Right atrium auricular region (tissue), 2 donors: ENCODE measurements around the gene MALT1. TPM values are rescaled to one million over a fixed set of nuclear protein-coding genes. Genes with fewer than 3 reads are reported as not detected.
A peak's percentile ranks its signal among the peaks of the same experiment; 100 is the strongest.

Experiments used
- DNase-seq: peaks from one replicate; pipeline ENCODE4 v3.0.0-alpha.2; 2019; ENCODE audit warnings: low spot score
- H3K27ac ChIP-seq, 2 donors: fragments of 200-600 bp; sonication (generic); 1 replicate in 1 of 2; 2 replicates in 1 of 2; pipeline ENCODE4 v1.5.1; 2016 to 2019
- H3K27me3 ChIP-seq, 2 donors: fragments of 200-600 bp; sonication (generic); one replicate each; pipeline versions ENCODE4 v1.5.1 to v1.6.0; 2017 to 2019
- H3K36me3 ChIP-seq: fragments of 200-600 bp; sonication (generic); one replicate; pipeline ENCODE4 v1.5.1; 2016
- H3K4me1 ChIP-seq, 2 donors: fragments of 200-600 bp; sonication (generic); one replicate each; pipeline versions ENCODE4 v1.5.1 to v1.6.0; 2017 to 2019
- H3K4me3 ChIP-seq, 2 donors: fragments of 200-600 bp; sonication (generic); 1 replicate in 1 of 2; 2 replicates in 1 of 2; pipeline ENCODE4 v1.5.1; 2017 to 2019; ENCODE audit warnings: mild to moderate bottlenecking in 1 of 2, moderate library complexity in 1 of 2
- H3K9me3 ChIP-seq, 2 donors: fragments of 200-600 bp; sonication (generic); one replicate each; pipeline ENCODE4 v1.5.1; 2019
- CTCF ChIP-seq, 2 donors: fragments of 200-600 bp; sonication (generic); IDR thresholded peaks; one replicate each; pipeline ENCODE4 v1.5.1; 2019; ENCODE audit warnings: antibody characterized with exemption in 2 of 2
- total RNA-seq, 2 donors: library from RNA; depleted of rRNA; stranded (reverse); fragments of >200 nt; gene quantifications; one replicate each; pipeline ENCODE4 v1.1.0, GENCODE V29; 2016

MALT1 gene
- total RNA-seq, result 10 to 100 TPM in 1 of 2 donors, 1 to 10 TPM in 1; 9.9 to 10.9 TPM

DNA sequence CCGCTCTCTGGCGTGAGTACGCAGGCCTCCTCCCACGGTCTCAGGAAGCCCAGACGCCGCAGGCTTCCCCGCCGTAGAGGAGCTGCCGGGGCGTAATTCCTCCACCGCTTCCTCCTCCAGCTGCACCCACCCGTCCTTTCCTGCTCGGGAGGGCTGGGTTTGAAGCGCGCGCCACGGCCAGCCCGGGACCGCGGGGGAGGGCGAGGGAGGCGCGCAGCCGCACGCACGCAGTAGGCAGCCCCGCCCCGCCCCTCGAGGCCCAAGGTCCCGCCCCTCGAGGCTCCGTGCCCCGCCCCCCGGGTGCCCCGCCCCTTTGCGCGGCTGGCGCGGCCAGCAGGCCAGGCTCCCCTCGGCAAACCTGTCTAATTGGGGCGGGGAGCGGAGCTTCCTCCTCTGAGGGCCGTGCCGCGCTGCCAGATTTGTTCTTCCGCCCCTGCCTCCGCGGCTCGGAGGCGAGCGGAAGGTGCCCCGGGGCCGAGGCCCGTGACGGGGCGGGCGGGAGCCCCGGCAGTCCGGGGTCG, at the start of gene MALT1:
TSS of gene MALT1 (plus strand) at position 355 of the 521 bp plus-strand sequence. CDS start 179 bp downstream, outside the sequence.
- H3K4me3 ChIP-seq, result peak within 1 kb of the TSS; percentile 61 to 90
- peak; percentile 90 for DNase-seq
- H3K4me1 ChIP-seq, result peaks cover 0 to 21% of the 10 kb centered on the region in 2 donors
- TF ChIP-seq CTCF (IDR thresholded peaks at IDR 0.05), result no peak
- H3K36me3 ChIP-seq, result no peaks in the 10 kb centered on the region
- H3K27ac ChIP-seq, result peak within 1 kb of the TSS; percentile 92 to 97
- H3K27me3 ChIP-seq, result no peaks in the 10 kb centered on the region
- no peaks in the 10 kb centered on the region for H3K9me3 ChIP-seq

DNA sequence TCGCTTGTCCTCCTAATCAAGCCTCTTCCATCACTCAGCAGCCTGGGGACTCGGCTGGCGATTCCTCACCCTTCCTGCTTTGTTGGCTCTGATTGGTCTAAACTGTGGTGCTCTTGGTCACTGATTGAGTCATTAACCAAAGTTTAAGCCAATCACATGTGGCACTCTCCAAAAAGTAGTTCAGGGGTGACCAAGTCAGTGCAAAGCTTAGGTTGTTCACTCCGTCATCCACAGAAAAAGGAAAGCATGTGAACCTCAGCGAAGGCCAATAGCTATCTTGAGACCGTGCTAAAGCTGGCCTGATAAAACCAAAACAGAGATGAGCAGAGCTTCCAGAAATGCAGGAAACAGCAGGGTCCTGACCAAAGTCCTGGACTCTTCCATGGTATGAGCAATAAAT, 47.3 kb upstream of the MALT1 start:
- peak overlapping the region; percentile 77 to 89 for H3K27ac ChIP-seq
- no peak for TF ChIP-seq CTCF (IDR thresholded peaks at IDR 0.05)
- H3K4me1 ChIP-seq, result no peaks in the 10 kb centered on the region
- no peaks in the 10 kb centered on the region for H3K27me3 ChIP-seq
- no peaks in the 10 kb centered on the region for H3K36me3 ChIP-seq
- H3K4me3 ChIP-seq, result no peak overlapping the region
- DNase-seq, result no peak
- no peaks in the 10 kb centered on the region for H3K9me3 ChIP-seq

DNA sequence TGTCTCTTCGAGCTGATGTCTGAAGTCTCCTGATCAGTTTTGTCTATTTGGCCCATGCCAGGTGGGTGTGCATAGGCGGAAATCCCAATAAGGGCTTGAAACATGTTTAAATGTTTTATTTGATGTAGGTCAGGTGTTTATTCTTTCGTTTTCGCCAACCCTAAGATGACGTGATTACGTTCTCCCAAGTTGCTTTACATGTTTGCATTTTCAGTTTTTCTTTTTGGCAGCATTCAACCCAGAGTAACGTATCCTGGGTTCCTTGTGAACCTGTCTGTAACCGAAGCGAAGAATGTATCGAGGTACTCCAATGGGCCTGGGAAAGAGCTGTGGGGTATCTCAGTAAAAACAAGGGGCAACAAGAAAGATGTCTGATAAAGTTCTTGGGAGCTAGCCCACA, 45.4 kb upstream of the MALT1 start:
- peak overlapping the region; percentile 45 to 47 for H3K4me3 ChIP-seq
- H3K27me3 ChIP-seq, result no peaks in the 10 kb centered on the region
- no peak for TF ChIP-seq CTCF (IDR thresholded peaks at IDR 0.05)
- peak overlapping the region; percentile 77 to 89 for H3K27ac ChIP-seq
- H3K9me3 ChIP-seq, result no peaks in the 10 kb centered on the region
- no peaks in the 10 kb centered on the region for H3K4me1 ChIP-seq
- H3K36me3 ChIP-seq, result no peaks in the 10 kb centered on the region
- DNase-seq, result no peak

GRCh38 chr18:58630071-58630470, 41.2 kb upstream of the MALT1 start:
- no peak for DNase-seq
- Histone ChIP-seq H3K27me3 (no peaks in the 10 kb centered on the region), H3K27ac (peak overlapping the region; percentile 77 to 89), H3K36me3 (no peaks in the 10 kb centered on the region), H3K9me3 (no peaks in the 10 kb centered on the region), H3K4me3 (no peak overlapping the region), H3K4me1 (no peaks in the 10 kb centered on the region)
- no peak for TF ChIP-seq CTCF (IDR thresholded peaks at IDR 0.05)

GRCh38 chr18:58631301-58631700, 40.0 kb upstream of the MALT1 start:
- no peak for TF ChIP-seq CTCF (IDR thresholded peaks at IDR 0.05)
- Histone ChIP-seq H3K4me1 (no peaks in the 10 kb centered on the region), H3K9me3 (no peaks in the 10 kb centered on the region), H3K4me3 (no peak overlapping the region), H3K36me3 (no peaks in the 10 kb centered on the region), H3K27ac (peak overlapping the region; percentile 5 to 57), H3K27me3 (no peaks in the 10 kb centered on the region)
- DNase-seq, result no peak

DNA sequence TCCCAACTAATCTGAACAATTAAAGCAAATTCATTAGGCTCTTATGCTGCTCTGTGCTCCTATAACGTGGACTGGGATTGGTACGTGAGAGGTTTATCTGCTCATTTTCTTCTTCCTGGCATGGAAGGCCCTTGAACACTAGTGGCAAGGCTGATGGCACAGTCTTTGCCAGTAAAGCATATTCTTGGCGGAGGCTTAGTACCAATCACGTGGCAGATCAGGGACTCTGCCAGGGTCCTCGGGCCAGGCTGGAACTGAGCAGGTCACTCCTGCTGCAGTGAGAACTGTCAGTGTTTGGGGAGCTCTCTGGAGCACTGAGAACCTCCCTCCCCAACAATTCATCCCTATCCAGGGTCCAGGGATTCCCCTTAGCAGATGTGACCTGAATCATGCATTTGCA, 38.7 kb upstream of the MALT1 start:
- peak overlapping the region in 1 of 2 donors; percentile 57 for H3K27ac ChIP-seq

More for the DNA sequence above, 38.7 kb upstream of the MALT1 start:
- no peak for DNase-seq
- H3K4me1 ChIP-seq, result no peaks in the 10 kb centered on the region
- no peak for TF ChIP-seq CTCF (IDR thresholded peaks at IDR 0.05)
- no peaks in the 10 kb centered on the region for H3K27me3 ChIP-seq
- no peak overlapping the region for H3K4me3 ChIP-seq
- H3K9me3 ChIP-seq, result no peaks in the 10 kb centered on the region
- H3K36me3 ChIP-seq, result no peaks in the 10 kb centered on the region
